H9 (cell line): ENCODE measurements around the gene SDK2. TPM values are rescaled to one million over a fixed set of nuclear protein-coding genes. Genes with fewer than 3 reads are reported as not detected.

Experiments used
- DNase-seq: peaks from one replicate; pipeline ENCODE4 v3.0.0-alpha.2; 2017
- H2AFZ ChIP-seq: one replicate; pipeline ENCODE4 v1.6.1; 2013; ENCODE audit warnings: mild to moderate bottlenecking, low read length, control low read depth, moderate library complexity
- H2AK5ac ChIP-seq: 2 replicates; pipeline ENCODE4 v1.6.1; 2013; ENCODE audit warnings: low read length, control low read depth, mixed read lengths; ENCODE audit not compliant: insufficient read length
- H2BK120ac ChIP-seq: one replicate; pipeline ENCODE4 v1.6.1; 2013; ENCODE audit warnings: low read depth, mild to moderate bottlenecking, low read length, control low read depth, inconsistent platforms; ENCODE audit not compliant: poor library complexity, severe bottlenecking
- H2BK12ac ChIP-seq: 2 replicates; pipeline ENCODE4 v1.6.1; 2013; ENCODE audit warnings: low read length, control low read depth, mixed read lengths, low read depth; ENCODE audit not compliant: insufficient read length
- H2BK15ac ChIP-seq: 2 replicates; pipeline ENCODE4 v1.6.1; 2013; ENCODE audit warnings: low read depth, low read length, control low read depth
- H2BK20ac ChIP-seq: one replicate; pipeline ENCODE4 v1.6.1; 2013; ENCODE audit warnings: low read depth, mild to moderate bottlenecking, low read length, control low read depth, inconsistent platforms; ENCODE audit not compliant: poor library complexity, severe bottlenecking
- H2BK5ac ChIP-seq: 2 replicates; pipeline ENCODE4 v1.6.1; 2013; ENCODE audit warnings: low read length, control low read depth, mixed read lengths; ENCODE audit not compliant: insufficient read length
- H3K14ac ChIP-seq: 2 replicates; pipeline ENCODE4 v1.6.1; 2013; ENCODE audit warnings: low read length, control low read depth; ENCODE audit not compliant: insufficient read depth
- H3K18ac ChIP-seq: 2 replicates; pipeline ENCODE4 v1.6.1; 2013; ENCODE audit warnings: low read depth, mild to moderate bottlenecking, mixed read lengths, low read length, control low read depth; ENCODE audit not compliant: insufficient read length
- H3K23ac ChIP-seq: 2 replicates; pipeline ENCODE4 v1.6.1; 2013; ENCODE audit warnings: low read length, control low read depth, mixed read lengths, low read depth; ENCODE audit not compliant: insufficient read length
- H3K23me2 ChIP-seq: 2 replicates; pipeline ENCODE4 v1.6.1; 2013; ENCODE audit warnings: low read depth, mild to moderate bottlenecking, mixed read lengths, low read length, control low read depth; ENCODE audit not compliant: insufficient read length, poor library complexity, severe bottlenecking
- H3K27ac ChIP-seq: 2 replicates; pipeline ENCODE4 v1.5.1; 2013; ENCODE audit warnings: low read length, control low read depth, mixed read lengths, low read depth; ENCODE audit not compliant: insufficient read length
- H3K27me3 ChIP-seq: 2 replicates; pipeline ENCODE4 v1.6.1; 2013; ENCODE audit warnings: low read length, control low read depth, inconsistent platforms; ENCODE audit not compliant: insufficient read depth
- H3K4ac ChIP-seq: 2 replicates; pipeline ENCODE4 v1.6.1; 2013; ENCODE audit warnings: low read depth, mild to moderate bottlenecking, control low read depth, inconsistent platforms, low read length, moderate library complexity
- H3K4me1 ChIP-seq: 2 replicates; pipeline ENCODE4 v1.6.1; 2013; ENCODE audit warnings: low read length, control low read depth, inconsistent platforms; ENCODE audit not compliant: insufficient read depth
- H3K4me2 ChIP-seq: 2 replicates; pipeline ENCODE4 v1.6.1; 2013; ENCODE audit warnings: low read length, control low read depth, mixed read lengths; ENCODE audit not compliant: insufficient read length, insufficient read depth
- H3K56ac ChIP-seq: 2 replicates; pipeline ENCODE4 v1.6.1; 2013; ENCODE audit warnings: low read depth, mild to moderate bottlenecking, mixed read lengths, low read length, control low read depth; ENCODE audit not compliant: insufficient read length
- H3K79me1 ChIP-seq: 2 replicates; pipeline ENCODE4 v1.6.1; 2013; ENCODE audit warnings: low read depth, mild to moderate bottlenecking, moderate library complexity, low read length, control low read depth, inconsistent platforms; ENCODE audit not compliant: insufficient read depth, poor library complexity, severe bottlenecking
- H3K79me2 ChIP-seq: 2 replicates; pipeline ENCODE4 v1.6.1; 2013; ENCODE audit warnings: low read length, control low read depth, inconsistent platforms; ENCODE audit not compliant: insufficient read depth
- H3K9ac ChIP-seq: 2 replicates; pipeline ENCODE4 v1.6.1; 2013; ENCODE audit warnings: low read length, control low read depth, mixed read lengths; ENCODE audit not compliant: insufficient read length; ENCODE audit errors: extremely low read depth
- H3K9me3 ChIP-seq: one replicate; pipeline ENCODE4 v1.6.1; 2013; ENCODE audit warnings: low read depth, low read length, inconsistent platforms; ENCODE audit not compliant: control insufficient read depth
- H3T11ph ChIP-seq: one replicate; pipeline ENCODE4 v1.6.1; 2013; ENCODE audit warnings: mild to moderate bottlenecking, low read length, control low read depth, inconsistent platforms
- H4K20me1 ChIP-seq: one replicate; pipeline ENCODE4 v1.6.1; 2013; ENCODE audit not compliant: control insufficient read depth, insufficient read length, insufficient read depth
- H4K5ac ChIP-seq: 2 replicates; pipeline ENCODE4 v1.6.1; 2013; ENCODE audit warnings: low read depth, mild to moderate bottlenecking, mixed read lengths, low read length, control low read depth; ENCODE audit not compliant: insufficient read length
- H4K8ac ChIP-seq: replicated peaks from 2 replicates; pipeline ENCODE4 v1.6.1; 2013; ENCODE audit warnings: low read length, control low read depth, mixed read lengths, low read depth; ENCODE audit not compliant: insufficient read length
- H4K91ac ChIP-seq: 2 replicates; pipeline ENCODE4 v1.6.1; 2013; ENCODE audit warnings: low read depth, mild to moderate bottlenecking, moderate library complexity, mixed read lengths, low read length, control low read depth; ENCODE audit not compliant: insufficient read length
- H3K27ac Mint-ChIP-seq, 3 experiments: 2 replicates in 2 of 3; 3 replicates in 1 of 3; pipeline ENCODE4 v1.8.0; 2020 to 2021; ENCODE audit warnings: mixed read lengths in 3 of 3, mild to moderate bottlenecking in 1 of 3, moderate library complexity in 1 of 3
- H3K27me3 Mint-ChIP-seq: 2 replicates; pipeline ENCODE4 v1.8.0; 2021; ENCODE audit warnings: low read depth, mild to moderate bottlenecking, moderate library complexity, mixed read lengths
- H3K36me3 Mint-ChIP-seq, 3 experiments: 2 replicates in 2 of 3; 3 replicates in 1 of 3; pipeline ENCODE4 v1.8.0; 2020 to 2021; ENCODE audit warnings: low read depth in 3 of 3, mixed read lengths in 3 of 3; ENCODE audit not compliant: insufficient read depth in 1 of 3
- H3K4me1 Mint-ChIP-seq, 2 experiments: 2 replicates each; pipeline ENCODE4 v1.8.0; 2020; ENCODE audit warnings: mixed read lengths in 2 of 2
- H3K4me3 Mint-ChIP-seq, 2 experiments: 2 replicates in 1 of 2; 3 replicates in 1 of 2; pipeline ENCODE4 v1.8.0; 2020 to 2021; ENCODE audit warnings: mild to moderate bottlenecking in 2 of 2, mixed read lengths in 2 of 2, moderate library complexity in 1 of 2
- H3K9me3 Mint-ChIP-seq, 2 experiments: 2 replicates in 1 of 2; 3 replicates in 1 of 2; pipeline ENCODE4 v1.8.0; 2020; ENCODE audit warnings: mild to moderate bottlenecking in 2 of 2, mixed read lengths in 2 of 2, moderate library complexity in 1 of 2
- WGBS: extraction: QIAGEN DNeasy Blood & Tissue Kit; methylation state at CpG from one replicate; pipeline ENCODE4 v1.1.7; 2013; ENCODE audit warnings: missing lambda C conversion rate, low lambda C conversion rate, mixed read lengths; ENCODE audit not compliant: insufficient read length; ENCODE audit errors: extremely low coverage; 5-methylcytosine and 5-hydroxymethylcytosine counted together
- total RNA-seq: library from RNA; stranded (reverse); gene quantifications from 2 replicates; pipeline ENCODE4 v1.2.1, GENCODE V29; 2021
- TF ChIP-seq, protein P1 (sequence below): fragments of 200-600 bp; sonication (generic); conservative IDR thresholded peaks from 3 replicates; pipeline ENCODE4 v1.8.0; 2021; ENCODE audit warnings: antibody characterized with exemption, mild to moderate bottlenecking

SDK2 gene
- total RNA-seq, 1 experiment from 2014 or later, result 9.1 TPM

DNA sequence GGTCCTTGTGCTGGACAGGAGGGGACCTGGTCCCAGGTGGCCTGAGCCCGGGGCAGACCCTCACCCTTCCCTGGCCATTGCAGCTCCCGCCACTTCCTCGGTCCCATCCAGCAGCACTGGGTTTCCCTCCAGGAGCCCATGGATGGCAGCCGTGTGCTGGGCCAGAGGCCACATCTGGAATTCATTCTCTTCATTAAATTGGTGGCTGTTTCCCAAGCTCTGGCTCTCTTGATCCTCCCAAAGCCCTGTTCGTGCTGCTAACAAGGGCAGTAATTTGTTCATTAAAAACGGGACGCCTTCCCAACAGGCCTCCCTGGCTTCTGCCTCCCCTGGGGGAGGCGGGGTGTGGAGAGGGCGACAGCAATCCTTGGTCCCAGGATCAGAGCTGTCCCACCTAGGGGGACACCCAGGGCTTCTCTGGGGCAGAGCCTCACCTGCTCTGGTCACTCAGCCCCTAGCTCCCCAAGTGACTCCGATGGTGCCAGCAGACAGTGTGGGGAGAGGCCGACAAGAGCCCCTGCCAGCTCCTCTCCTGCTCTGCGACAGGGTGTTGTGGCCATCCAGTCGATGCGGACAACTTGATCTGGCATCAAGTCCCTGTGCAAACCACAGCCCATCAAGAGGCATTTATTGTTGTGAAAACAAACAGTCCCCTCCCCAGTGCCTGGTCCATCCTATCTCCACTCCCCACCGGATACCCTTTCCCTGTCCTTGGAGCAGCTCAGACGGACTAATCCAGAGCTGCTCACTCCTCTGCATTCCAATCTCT lies 44.0 kb downstream of the SDK2 start:
- Histone ChIP-seq H3K23ac (no peak overlapping the region), H3T11ph (no peak overlapping the region), H4K5ac (no peak overlapping the region), H2BK20ac (no peak overlapping the region), H3K27ac (no peak overlapping the region), H2AK5ac (no peak overlapping the region), H3K27me3 (no peaks in the 10 kb centered on the region), H3K56ac (no peak overlapping the region), H2BK5ac (no peak overlapping the region), H3K79me1 (no peaks in the 10 kb centered on the region), H3K79me2 (no peaks in the 10 kb centered on the region), H4K20me1 (no peaks in the 10 kb centered on the region), H3K14ac (peak overlapping the region; percentile 26), H2AFZ (no peak overlapping the region), H2BK120ac (no peak overlapping the region), H3K9me3 (no peaks in the 10 kb centered on the region), H3K9ac (no peak overlapping the region), H3K18ac (no peak overlapping the region), H3K4ac (no peak overlapping the region), H4K8ac (no peak overlapping the region), H3K23me2 (no peaks in the 10 kb centered on the region), H2BK15ac (no peak overlapping the region), H3K4me1 (no peaks in the 10 kb centered on the region), H2BK12ac (no peak overlapping the region), H3K4me2 (no peak overlapping the region), H4K91ac (no peak overlapping the region)
- Mint-ChIP-seq H3K27me3 (peaks cover 2% of the 10 kb centered on the region; the same call in 1 of the 2 replicates), H3K4me3 (no peak overlapping the region), H3K27ac (peak overlapping the region in 2 of 3 experiments; percentile 59 to 77; a peak in 4 of 7 replicates), H3K4me1 (peaks cover 8 to 41% of the 10 kb centered on the region in 2 experiments), H3K36me3 (peaks cover 0 to 8% (median 3%) of the 10 kb centered on the region in 3 experiments; a peak in 2 of 7 replicates), H3K9me3 (no peaks in the 10 kb centered on the region; a peak in 1 of 5 replicates)
- WGBS, result no CpG with 5 or more reads among the region's 16 CpGs
- DNase-seq, result no peak
- TF ChIP-seq, protein P1, sequence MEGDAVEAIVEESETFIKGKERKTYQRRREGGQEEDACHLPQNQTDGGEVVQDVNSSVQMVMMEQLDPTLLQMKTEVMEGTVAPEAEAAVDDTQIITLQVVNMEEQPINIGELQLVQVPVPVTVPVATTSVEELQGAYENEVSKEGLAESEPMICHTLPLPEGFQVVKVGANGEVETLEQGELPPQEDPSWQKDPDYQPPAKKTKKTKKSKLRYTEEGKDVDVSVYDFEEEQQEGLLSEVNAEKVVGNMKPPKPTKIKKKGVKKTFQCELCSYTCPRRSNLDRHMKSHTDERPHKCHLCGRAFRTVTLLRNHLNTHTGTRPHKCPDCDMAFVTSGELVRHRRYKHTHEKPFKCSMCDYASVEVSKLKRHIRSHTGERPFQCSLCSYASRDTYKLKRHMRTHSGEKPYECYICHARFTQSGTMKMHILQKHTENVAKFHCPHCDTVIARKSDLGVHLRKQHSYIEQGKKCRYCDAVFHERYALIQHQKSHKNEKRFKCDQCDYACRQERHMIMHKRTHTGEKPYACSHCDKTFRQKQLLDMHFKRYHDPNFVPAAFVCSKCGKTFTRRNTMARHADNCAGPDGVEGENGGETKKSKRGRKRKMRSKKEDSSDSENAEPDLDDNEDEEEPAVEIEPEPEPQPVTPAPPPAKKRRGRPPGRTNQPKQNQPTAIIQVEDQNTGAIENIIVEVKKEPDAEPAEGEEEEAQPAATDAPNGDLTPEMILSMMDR, result no peak
